GM21576 (cell line): ENCODE data around the gene ACKR2.
"Not testable (repeated sequence)": the region's sequence is repeated elsewhere in the genome, so short reads cannot be mapped to it uniquely, and the experiment has no call there.

Experiments used
- ATAC-seq: cut with Tn5 transposase; IDR thresholded peaks from one replicate; pipeline ENCODE4 v1.9.1; 2021; ENCODE audit warnings: mild to moderate bottlenecking, moderate library complexity; ENCODE audit not compliant: unreplicated experiment

The ACKR2 gene

GRCh38 chr3:42801048-42801620, 8.1 kb upstream of the ACKR2 start:
- ATAC-seq, result no peak

GRCh38 chr3:42801784-42802183, 7.5 kb upstream of the ACKR2 start:
- no peak for ATAC-seq

- ATAC-seq, result no peak
Observed at GRCh38 chr3:42802876-42803413, 6.3 kb upstream of the ACKR2 start.

GRCh38 chr3:42803414-42804105, 5.7 kb upstream of the ACKR2 start:
- peak; percentile 26 for ATAC-seq

DNA sequence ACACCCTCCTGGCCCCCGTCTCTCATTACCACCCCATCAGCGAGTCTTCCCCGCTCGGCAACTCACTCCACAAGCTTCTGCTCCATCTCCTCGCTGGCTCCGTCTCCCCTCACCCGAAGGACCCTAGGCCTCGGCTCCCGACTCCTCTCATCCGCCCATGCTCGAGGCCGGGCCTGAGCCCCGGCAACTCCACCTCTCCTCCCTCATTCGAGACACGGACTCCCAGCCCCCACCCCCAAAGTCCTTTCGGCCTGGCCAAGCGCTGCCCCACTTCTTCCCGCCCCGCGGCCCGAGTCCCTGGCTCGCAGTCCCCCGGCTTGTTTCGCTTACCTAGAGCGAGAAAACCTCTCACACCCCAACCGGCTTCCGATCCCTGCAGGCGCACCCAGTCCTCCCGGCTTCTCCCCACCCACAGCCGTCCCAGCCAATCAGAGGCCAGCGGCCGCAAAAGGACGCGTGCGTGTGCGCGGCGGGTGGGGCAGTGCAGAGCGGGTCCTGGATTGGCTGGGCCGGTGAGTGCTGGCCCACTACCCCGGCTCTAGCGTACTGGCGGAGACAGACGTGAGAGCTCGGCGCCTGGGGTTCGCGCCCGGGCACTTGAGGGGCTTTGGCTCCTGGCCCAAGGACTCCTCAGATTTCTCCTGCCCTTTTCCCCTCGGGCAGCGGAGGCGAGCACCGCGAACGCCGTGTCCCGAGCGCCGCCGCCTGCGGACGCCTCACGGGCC, 5.0 kb upstream of the ACKR2 start, which contains the start of gene HIGD1A:
Gene HIGD1A (minus strand): TSS at position 385 of the 725 bp plus-strand sequence. CDS start 10,237 bp downstream, outside the sequence.
- ATAC-seq, result peak; percentile 98

DNA sequence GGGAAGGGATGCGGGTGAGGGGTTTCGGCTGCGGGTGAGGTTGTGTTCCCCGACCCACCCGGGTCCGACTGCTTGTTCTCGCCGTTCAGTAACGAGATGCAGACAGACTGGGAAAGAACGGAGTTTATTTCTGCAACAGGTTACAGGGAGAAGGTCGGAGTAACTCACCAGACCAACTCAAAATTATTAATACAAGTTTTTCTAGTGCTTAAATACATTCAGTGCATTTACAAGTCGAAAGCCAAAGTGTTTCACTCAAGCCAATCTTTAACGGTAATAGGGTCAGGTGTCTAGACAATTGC, 4.5 kb upstream of the ACKR2 start:
- ATAC-seq, result peak; percentile 10

GRCh38 chr3:42805141-42805821, 4.0 kb upstream of the ACKR2 start:
- no peak for ATAC-seq

DNA sequence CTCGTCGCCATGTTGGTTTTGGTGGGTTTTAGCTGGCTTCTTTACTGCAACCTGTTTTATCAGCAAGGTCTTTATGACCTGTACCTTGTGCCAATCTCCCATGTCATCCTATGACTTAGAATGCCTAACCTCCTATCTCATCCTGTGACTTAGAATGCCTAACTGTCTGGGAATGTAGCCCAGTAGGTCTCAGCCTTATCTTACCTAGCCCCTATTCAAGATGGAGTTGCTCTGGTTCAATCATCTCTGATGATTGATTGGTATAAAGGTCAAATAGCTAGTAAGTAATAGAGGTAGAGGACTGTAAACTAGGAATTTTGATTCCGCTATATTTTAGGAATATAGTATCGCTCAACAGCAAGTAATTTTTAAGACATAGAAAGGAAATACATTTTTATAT, 1.3 kb upstream of the ACKR2 start:
- ATAC-seq, result no peak

GRCh38 chr3:42810706-42811105, 1.5 kb downstream of the ACKR2 start:
- ATAC-seq, result not testable (repeated sequence)

DNA sequence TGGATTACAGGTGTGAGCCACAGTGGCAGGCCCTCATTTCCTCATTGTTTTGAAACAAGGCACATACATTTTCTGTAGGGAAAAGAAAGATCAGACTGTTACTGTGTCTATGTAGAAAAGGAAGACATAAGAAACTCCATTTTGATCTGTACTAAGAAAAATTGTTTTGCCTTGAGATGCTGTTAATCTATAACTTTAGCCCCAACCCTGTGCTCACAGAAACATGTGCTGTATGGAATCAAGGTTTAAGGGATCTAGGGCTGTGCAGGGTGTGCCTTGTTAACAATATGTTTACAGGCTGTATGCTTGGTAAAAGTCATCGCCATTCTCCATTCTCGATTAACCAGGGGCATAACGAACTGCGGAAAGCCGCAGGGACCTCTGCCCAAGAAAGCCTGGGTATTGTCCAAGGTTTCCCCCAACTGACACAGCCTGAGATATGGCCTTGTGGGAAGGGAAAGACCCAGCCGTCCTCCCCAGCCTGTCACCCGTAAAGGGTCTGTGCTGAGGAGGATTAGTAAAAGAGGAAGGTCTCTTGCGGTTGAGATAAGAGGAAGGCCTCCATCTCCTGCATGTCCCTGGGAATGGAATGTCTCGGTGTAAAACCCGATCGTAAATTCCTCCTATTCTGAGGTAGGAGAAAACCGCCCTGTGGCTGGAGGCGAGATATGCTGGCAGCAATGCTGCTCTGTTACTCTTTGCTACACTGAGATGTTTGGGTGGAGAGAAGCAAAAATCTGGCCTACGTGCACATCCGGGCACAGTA, 2.1 kb downstream of the ACKR2 start:
- not testable (repeated sequence) for ATAC-seq

GRCh38 chr3:42814246-42814645, 5.0 kb downstream of the ACKR2 start:
- no peak for ATAC-seq

DNA sequence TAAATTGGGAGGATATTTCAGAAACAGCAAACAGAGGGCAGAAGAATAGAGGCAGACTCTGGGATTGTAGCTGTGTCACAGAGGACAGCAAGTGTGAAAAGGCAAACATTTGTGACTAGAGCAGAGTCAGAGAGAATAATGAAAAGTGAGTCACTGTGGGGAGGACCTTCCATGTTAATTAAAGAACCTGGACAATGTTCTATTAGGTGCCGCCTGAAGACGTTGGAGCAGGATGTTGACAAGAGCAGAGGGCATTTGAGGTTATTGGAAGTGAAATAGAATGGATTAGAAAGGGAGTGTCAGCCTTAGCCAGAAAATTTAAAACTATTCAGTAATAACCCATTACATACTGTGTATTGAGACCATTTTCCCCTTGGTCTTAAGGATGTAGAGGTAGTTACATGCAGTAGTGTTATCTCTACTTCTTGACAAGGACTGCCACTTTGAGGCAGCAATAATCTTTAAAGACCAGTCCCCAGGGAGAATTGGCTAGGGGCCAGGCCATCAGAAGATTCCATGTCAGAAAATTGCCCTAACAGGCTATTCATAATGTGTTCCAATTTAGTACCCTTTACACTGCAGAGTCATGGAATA, 5.8 kb downstream of the ACKR2 start:
- no peak for ATAC-seq

DNA sequence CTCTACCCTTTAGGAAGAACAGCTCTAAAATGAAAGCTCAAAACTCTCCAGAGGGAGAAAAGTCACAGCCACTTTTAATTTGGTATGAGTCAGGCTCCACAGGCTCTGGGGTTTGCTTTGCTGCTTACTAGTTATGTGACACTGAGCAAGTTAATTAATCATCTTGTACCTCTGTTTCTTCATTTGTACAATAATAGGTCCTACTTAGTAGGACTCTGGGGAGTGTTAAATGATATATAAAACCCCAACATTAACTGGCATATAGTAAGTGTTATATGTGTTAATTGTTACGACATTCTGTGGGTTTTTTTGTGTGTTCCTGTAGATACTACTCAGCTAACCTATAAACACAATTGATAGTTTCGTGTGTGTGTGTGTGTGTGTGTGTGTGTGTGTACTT, 6.6 kb downstream of the ACKR2 start:
- no peak for ATAC-seq

DNA sequence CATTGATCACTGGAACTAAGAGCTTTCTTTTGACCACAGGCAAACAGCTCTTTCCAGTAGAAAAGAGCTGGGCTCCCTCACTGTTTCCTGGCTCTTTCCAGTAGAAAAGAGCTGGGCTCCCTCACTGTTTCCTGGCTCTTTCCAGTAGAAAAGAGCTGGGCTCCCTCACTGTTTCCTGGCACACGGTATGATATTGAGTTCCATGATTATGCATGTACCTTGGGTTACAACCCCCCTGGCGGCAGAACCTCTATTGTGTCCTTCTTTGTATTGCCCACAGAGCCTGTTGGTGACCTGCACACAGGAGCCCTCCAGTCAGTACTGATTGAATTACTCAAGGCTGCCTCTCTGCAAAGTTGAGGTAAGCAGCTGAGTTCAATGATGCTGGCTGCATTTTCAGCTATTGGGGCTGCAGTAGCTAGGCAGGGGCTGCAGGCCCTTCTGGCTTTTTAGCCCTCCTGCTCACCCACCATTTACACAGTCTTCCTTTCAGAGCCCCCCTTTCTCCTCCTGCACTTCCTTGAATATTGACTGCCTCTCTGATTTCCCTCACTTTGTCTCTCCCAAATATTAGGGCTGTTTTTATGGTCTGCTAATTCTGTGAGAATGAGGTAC, 10.2 kb downstream of the ACKR2 start:
- ATAC-seq, result no peak

- ATAC-seq, result no peak
Observed at GRCh38 chr3:42820746-42821051, 11.5 kb downstream of the ACKR2 start.

DNA sequence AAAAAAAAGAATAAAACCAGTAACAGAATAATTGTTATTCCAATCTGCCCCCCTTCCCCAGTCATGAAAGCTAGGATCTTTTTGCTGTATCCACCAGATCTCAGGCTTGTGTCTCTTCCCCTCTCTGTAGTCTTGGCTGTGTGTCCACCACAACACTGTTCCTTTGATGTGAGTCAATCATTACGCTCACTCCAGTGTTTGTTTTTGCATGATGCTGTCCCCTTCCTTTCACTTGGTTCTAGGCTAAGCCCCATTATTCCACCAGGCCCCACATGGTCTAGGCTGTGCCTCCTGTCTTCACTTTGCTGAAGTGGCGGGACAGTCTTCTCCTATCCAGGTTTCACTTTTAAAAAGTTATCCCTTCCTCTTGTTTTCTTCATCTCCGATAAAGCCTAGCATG, 13.6 kb downstream of the ACKR2 start:
- ATAC-seq, result no peak

DNA sequence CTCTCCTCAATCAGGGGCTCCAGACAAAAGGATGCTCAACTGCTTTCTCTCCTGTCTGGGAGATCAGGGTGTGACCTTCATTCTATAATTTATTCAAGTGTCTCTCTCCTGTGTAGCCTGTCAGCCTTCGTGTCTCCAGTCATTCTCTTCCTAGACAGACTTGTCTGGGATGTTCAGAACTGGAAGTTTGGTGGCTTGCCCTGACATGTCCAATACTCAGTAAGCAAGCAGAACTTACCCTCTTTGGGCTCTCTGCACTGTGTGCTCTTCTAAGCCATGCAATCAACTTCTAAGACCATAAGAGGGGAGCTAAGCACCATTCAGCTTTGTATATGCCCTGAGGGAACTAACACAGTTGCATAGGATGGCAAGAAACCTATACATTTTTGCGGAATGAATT, 14.1 kb downstream of the ACKR2 start:
- no peak for ATAC-seq

DNA sequence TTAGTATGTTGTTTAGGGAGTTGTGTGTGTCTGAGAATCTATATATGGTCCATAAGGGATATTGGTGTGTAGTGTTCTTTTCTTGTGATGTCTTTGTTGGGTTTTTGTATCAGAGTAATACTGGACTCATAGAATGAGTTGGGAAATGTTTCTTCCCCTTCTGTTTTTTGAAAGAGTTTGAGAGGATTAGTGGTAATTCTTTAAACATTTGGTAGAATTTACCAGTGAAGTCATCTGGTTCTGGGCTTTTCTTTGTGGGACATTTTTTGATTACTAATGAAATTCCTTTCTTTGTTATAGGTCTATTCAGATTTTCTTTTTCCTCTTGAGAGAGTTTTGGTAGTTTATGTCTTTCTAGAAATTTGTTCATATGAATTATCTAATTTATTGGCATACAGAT, 16.9 kb downstream of the ACKR2 start:
- ATAC-seq, result no peak

- ATAC-seq, result no peak
Observed at GRCh38 chr3:42827023-42827422, 17.8 kb downstream of the ACKR2 start.

GRCh38 chr3:42827654-42828053, 18.4 kb downstream of the ACKR2 start:
- ATAC-seq, result no peak
